ENCODE data around the gene ZBTB24. TPM values are rescaled to one million over a fixed set of nuclear protein-coding genes. Genes with fewer than 3 reads are reported as not detected.

The ZBTB24 gene
- total RNA-seq, 1 donor from 2014 or later: 8.5 TPM

- Histone ChIP-seq H3K36me3 (no peaks in the 10 kb centered on the region), H3K4me3 (no peak overlapping the region), H3K4me1 (no peaks in the 10 kb centered on the region), H3K27ac (no peak overlapping the region), H3K27me3 (no peaks in the 10 kb centered on the region), H3K9me3 (no peaks in the 10 kb centered on the region)
- intact Hi-C loops (cut with DNase I): no loop called here
- TF ChIP-seq CTCF (IDR thresholded peaks at IDR 0.05): no peak
- no peak for DNase-seq
- no peak for ATAC-seq
Measured at GRCh38 chr6:109513571-109514071, 30.6 kb upstream of the ZBTB24 start.

- Histone ChIP-seq H3K36me3 (no peaks in the 10 kb centered on the region), H3K27me3 (no peaks in the 10 kb centered on the region), H3K9me3 (no peaks in the 10 kb centered on the region), H3K4me3 (no peak overlapping the region), H3K4me1 (no peaks in the 10 kb centered on the region), H3K27ac (no peak overlapping the region)
- intact Hi-C loops (cut with DNase I): no loop called here
- TF ChIP-seq CTCF (IDR thresholded peaks at IDR 0.05): no peak
- ATAC-seq (no peak), DNase-seq (no peak)
Measured at GRCh38 chr6:109512271-109512817, 29.3 kb upstream of the ZBTB24 start.

GRCh38 chr6:109511832-109512231 lies 28.8 kb upstream of the ZBTB24 start:
- ATAC-seq: no peak
- TF ChIP-seq CTCF (IDR thresholded peaks at IDR 0.05): no peak
- intact Hi-C loops (cut with DNase I): no loop called here

GRCh38 chr6:109510358-109510757 lies 27.3 kb upstream of the ZBTB24 start:
- H3K27me3 ChIP-seq: no peaks in the 10 kb centered on the region
- H3K9me3 ChIP-seq: no peaks in the 10 kb centered on the region
- ATAC-seq (no peak), DNase-seq (no peak)
- TF ChIP-seq CTCF (IDR thresholded peaks at IDR 0.05): no peak
- no peaks in the 10 kb centered on the region for H3K4me1 ChIP-seq
- no peak overlapping the region for H3K27ac ChIP-seq
- no peaks in the 10 kb centered on the region for H3K36me3 ChIP-seq
- intact Hi-C loops (cut with DNase I): no loop called here
- H3K4me3 ChIP-seq: no peak overlapping the region

More at GRCh38 chr6:109511832-109512231, 28.8 kb upstream of the ZBTB24 start:
- Histone ChIP-seq H3K4me1 (no peaks in the 10 kb centered on the region), H3K27me3 (no peaks in the 10 kb centered on the region), H3K27ac (no peak overlapping the region), H3K4me3 (no peak overlapping the region), H3K36me3 (no peaks in the 10 kb centered on the region), H3K9me3 (no peaks in the 10 kb centered on the region)
- no peak for DNase-seq

- DNase-seq (no peak), ATAC-seq (peak; percentile 21)
- Histone ChIP-seq H3K9me3 (no peaks in the 10 kb centered on the region), H3K36me3 (no peaks in the 10 kb centered on the region), H3K4me3 (no peak overlapping the region), H3K27ac (no peak overlapping the region), H3K4me1 (no peaks in the 10 kb centered on the region), H3K27me3 (no peaks in the 10 kb centered on the region)
- no peak for TF ChIP-seq CTCF (IDR thresholded peaks at IDR 0.05)
- intact Hi-C loops (cut with DNase I): no loop called here
Measured at GRCh38 chr6:109508166-109508860, 25.3 kb upstream of the ZBTB24 start.
